Peyer's patch (tissue), 4 donors: ENCODE results near the gene NAT8.

ENCODE experiments used
- POLR2A ChIP-seq, 2 donors: fragments of 450-650 bp; IDR thresholded peaks; one replicate each; pipeline ENCODE4 v1.5.1; 2017; ENCODE audit warnings: antibody characterized with exemption in 2 of 2, mild to moderate bottlenecking in 2 of 2, moderate library complexity in 2 of 2
- TF ChIP-seq, protein P1 (sequence below), 6 experiments: fragments of 450-650 bp in 4 of 6; fragments of 200-600 bp in 2 of 6; sonication (generic) in 1 of 6; IDR thresholded peaks; one replicate each; pipeline ENCODE4 v1.5.1; 2017 to 2019; ENCODE audit warnings: antibody characterized with exemption in 6 of 6, mild to moderate bottlenecking in 3 of 6, moderate library complexity in 1 of 6

DNA sequence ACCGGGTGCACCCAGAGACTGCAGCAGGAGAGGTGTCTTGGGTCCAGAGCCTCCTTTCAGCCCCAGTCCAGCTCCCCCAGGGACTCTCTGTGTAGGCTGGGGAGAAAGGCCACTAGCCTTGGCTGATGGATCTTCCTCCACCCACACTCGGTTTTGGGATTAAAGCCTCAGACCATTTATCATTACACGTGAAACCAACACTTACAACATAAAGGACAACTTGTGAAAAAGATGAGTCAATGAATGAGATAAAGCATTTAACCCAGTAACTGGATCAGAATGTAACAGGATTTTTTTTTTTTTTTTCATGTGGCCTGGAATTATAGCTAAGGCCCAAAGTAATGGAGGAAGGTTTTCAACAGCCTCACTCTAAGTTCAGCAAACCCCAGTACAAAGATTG is 32.1 kb downstream of the NAT8 start:
- TF ChIP-seq, protein P1, sequence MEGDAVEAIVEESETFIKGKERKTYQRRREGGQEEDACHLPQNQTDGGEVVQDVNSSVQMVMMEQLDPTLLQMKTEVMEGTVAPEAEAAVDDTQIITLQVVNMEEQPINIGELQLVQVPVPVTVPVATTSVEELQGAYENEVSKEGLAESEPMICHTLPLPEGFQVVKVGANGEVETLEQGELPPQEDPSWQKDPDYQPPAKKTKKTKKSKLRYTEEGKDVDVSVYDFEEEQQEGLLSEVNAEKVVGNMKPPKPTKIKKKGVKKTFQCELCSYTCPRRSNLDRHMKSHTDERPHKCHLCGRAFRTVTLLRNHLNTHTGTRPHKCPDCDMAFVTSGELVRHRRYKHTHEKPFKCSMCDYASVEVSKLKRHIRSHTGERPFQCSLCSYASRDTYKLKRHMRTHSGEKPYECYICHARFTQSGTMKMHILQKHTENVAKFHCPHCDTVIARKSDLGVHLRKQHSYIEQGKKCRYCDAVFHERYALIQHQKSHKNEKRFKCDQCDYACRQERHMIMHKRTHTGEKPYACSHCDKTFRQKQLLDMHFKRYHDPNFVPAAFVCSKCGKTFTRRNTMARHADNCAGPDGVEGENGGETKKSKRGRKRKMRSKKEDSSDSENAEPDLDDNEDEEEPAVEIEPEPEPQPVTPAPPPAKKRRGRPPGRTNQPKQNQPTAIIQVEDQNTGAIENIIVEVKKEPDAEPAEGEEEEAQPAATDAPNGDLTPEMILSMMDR (IDR thresholded peaks at IDR 0.05), result no peak
- TF ChIP-seq POLR2A (IDR thresholded peaks at IDR 0.05), result no peak
